Neuronal stem cell (in vitro differentiated cells): ENCODE data around the gene PPP2R5C.

Experiments
- DNase-seq: peaks from one replicate; pipeline ENCODE4 v3.0.0-alpha.2; 2013; ENCODE audit warnings: low spot score
- H2AFZ ChIP-seq: one replicate; pipeline ENCODE4 v1.6.1; 2013; ENCODE audit warnings: mild to moderate bottlenecking, low read length, inconsistent platforms
- H2AK5ac ChIP-seq: 2 replicates; pipeline ENCODE4 v1.6.1; 2013; ENCODE audit warnings: low read depth, mild to moderate bottlenecking, inconsistent platforms, low read length, moderate library complexity, mixed read lengths
- H2BK120ac ChIP-seq: 2 replicates; pipeline ENCODE4 v1.6.1; 2013; ENCODE audit warnings: low read depth, mild to moderate bottlenecking, inconsistent platforms, low read length, moderate library complexity, mixed read lengths
- H2BK12ac ChIP-seq: one replicate; pipeline ENCODE4 v1.6.1; 2013; ENCODE audit warnings: low read length, inconsistent platforms
- H2BK15ac ChIP-seq: 2 replicates; pipeline ENCODE4 v1.6.1; 2013; ENCODE audit warnings: mild to moderate bottlenecking, low read length, inconsistent platforms, mixed read lengths
- H2BK5ac ChIP-seq: one replicate; pipeline ENCODE4 v1.6.1; 2013; ENCODE audit warnings: inconsistent platforms, mild to moderate bottlenecking, low read length, moderate library complexity
- H3K14ac ChIP-seq: one replicate; pipeline ENCODE4 v1.6.1; 2013; ENCODE audit warnings: low read length, inconsistent platforms
- H3K18ac ChIP-seq: 2 replicates; pipeline ENCODE4 v1.6.1; 2013; ENCODE audit warnings: low read length, inconsistent platforms
- H3K23ac ChIP-seq: 2 replicates; pipeline ENCODE4 v1.6.1; 2013; ENCODE audit warnings: low read depth, mild to moderate bottlenecking, mixed read lengths, low read length, inconsistent platforms; ENCODE audit not compliant: poor library complexity
- H3K27ac ChIP-seq: replicated peaks from 3 replicates; pipeline ENCODE4 v1.5.1; 2013; ENCODE audit warnings: low read length, inconsistent platforms
- H3K27me3 ChIP-seq, 3 experiments: 2 replicates each; pipeline ENCODE4 v1.6.1; 2013; ENCODE audit warnings: low read length in 3 of 3, mild to moderate bottlenecking in 2 of 3, inconsistent platforms in 1 of 3, low read depth in 1 of 3, mixed read lengths in 1 of 3, moderate library complexity in 1 of 3; ENCODE audit not compliant: control insufficient read depth in 3 of 3, insufficient read depth in 3 of 3
- H3K36me3 ChIP-seq, 2 donors: replicated peaks in 1 of 2; 2 replicates each; pipeline ENCODE4 v1.6.1; 2013; ENCODE audit warnings: low read length in 2 of 2; ENCODE audit not compliant: control insufficient read depth in 2 of 2, insufficient read depth in 2 of 2
- H3K4ac ChIP-seq: 2 replicates; pipeline ENCODE4 v1.6.1; 2013; ENCODE audit warnings: inconsistent platforms, mild to moderate bottlenecking, low read length, moderate library complexity
- H3K4me1 ChIP-seq, 2 donors: 1 replicate in 1 of 2; 2 replicates in 1 of 2; pipeline ENCODE4 v1.6.1; 2013; ENCODE audit warnings: low read length in 2 of 2, low read depth in 1 of 2; ENCODE audit not compliant: control insufficient read depth in 2 of 2, insufficient read depth in 1 of 2
- H3K4me2 ChIP-seq: one replicate; pipeline ENCODE4 v1.6.1; 2013; ENCODE audit warnings: mild to moderate bottlenecking, low read length, inconsistent platforms; ENCODE audit not compliant: insufficient read depth, poor library complexity, severe bottlenecking
- H3K4me3 ChIP-seq, 2 donors: 2 replicates each; pipeline ENCODE4 v1.5.1; 2013; ENCODE audit warnings: low read length in 2 of 2, mild to moderate bottlenecking in 2 of 2, inconsistent platforms in 1 of 2, moderate library complexity in 1 of 2
- H3K79me1 ChIP-seq: one replicate; pipeline ENCODE4 v1.6.1; 2013; ENCODE audit warnings: low read depth, mild to moderate bottlenecking, inconsistent platforms, low read length, moderate library complexity
- H3K9ac ChIP-seq: one replicate; pipeline ENCODE4 v1.6.1; 2013; ENCODE audit warnings: mild to moderate bottlenecking, low read depth, low read length, inconsistent platforms; ENCODE audit not compliant: poor library complexity
- H3K9me3 ChIP-seq, 2 donors: replicated peaks in 1 of 2; 2 replicates each; pipeline versions ENCODE3 to v1.6.1; 2013; ENCODE audit warnings: low read length in 2 of 2, mild to moderate bottlenecking in 2 of 2, inconsistent platforms in 1 of 2, low read depth in 1 of 2, mixed read lengths in 1 of 2, moderate library complexity in 1 of 2; ENCODE audit not compliant: control insufficient read depth in 2 of 2, insufficient read depth in 1 of 2
- H4K8ac ChIP-seq: one replicate; pipeline ENCODE4 v1.6.1; 2013; ENCODE audit warnings: low read depth, mild to moderate bottlenecking, inconsistent platforms, low read length, moderate library complexity
- H4K91ac ChIP-seq: one replicate; pipeline ENCODE4 v1.6.1; 2013; ENCODE audit warnings: low read length, low read depth, mild to moderate bottlenecking, inconsistent platforms; ENCODE audit not compliant: poor library complexity
- WGBS, 2 donors: extraction: QIAGEN DNeasy Blood & Tissue Kit; methylation state at CpG; one replicate each; pipeline ENCODE4 v1.1.7; 2013; ENCODE audit warnings: missing lambda C conversion rate in 2 of 2, mixed read lengths in 1 of 2; ENCODE audit not compliant: insufficient read length in 2 of 2, insufficient replicate concordance in 1 of 2; ENCODE audit errors: extremely low coverage in 2 of 2; 5-methylcytosine and 5-hydroxymethylcytosine counted together

PPP2R5C gene

GRCh38 chr14:101713621-101714349, 47.7 kb upstream of the PPP2R5C start:
- no peaks in the 10 kb centered on the region for H3K79me1 ChIP-seq
- DNase-seq, result no peak
- no peak overlapping the region for H3K23ac ChIP-seq
- H3K27ac ChIP-seq, result no peak overlapping the region
- WGBS, 2 donors, result no CpG with 5 or more reads among the region's 7 CpGs
- peaks cover 0 to 2% of the 10 kb centered on the region in 2 donors for H3K9me3 ChIP-seq
- H3K36me3 ChIP-seq, result no peaks in the 10 kb centered on the region
- H2BK5ac ChIP-seq, result no peak overlapping the region
- H3K4me1 ChIP-seq, result no peaks in the 10 kb centered on the region
- no peak overlapping the region for H2BK15ac ChIP-seq
- no peaks in the 10 kb centered on the region for H3K27me3 ChIP-seq
- H4K91ac ChIP-seq, result no peak overlapping the region
- no peak overlapping the region for H2AFZ ChIP-seq
- no peak overlapping the region for H2BK12ac ChIP-seq
- no peak overlapping the region for H2AK5ac ChIP-seq
- no peak overlapping the region for H4K8ac ChIP-seq
- H3K9ac ChIP-seq, result no peak overlapping the region
- no peak overlapping the region for H3K4ac ChIP-seq
- H3K14ac ChIP-seq, result no peak overlapping the region
- no peak overlapping the region for H2BK120ac ChIP-seq
- H3K18ac ChIP-seq, result no peak overlapping the region
- H3K4me3 ChIP-seq, result peak overlapping the region in 1 of 2 donors; percentile 16
- H3K4me2 ChIP-seq, result no peak overlapping the region

- Histone ChIP-seq H3K14ac (no peak overlapping the region), H2BK120ac (no peak overlapping the region), H3K4ac (no peak overlapping the region), H3K36me3 (no peaks in the 10 kb centered on the region), H3K23ac (no peak overlapping the region), H2BK15ac (no peak overlapping the region), H3K27ac (no peak overlapping the region), H4K91ac (no peak overlapping the region), H3K4me3 (no peak overlapping the region), H3K27me3 (no peaks in the 10 kb centered on the region), H4K8ac (no peak overlapping the region), H3K4me2 (no peak overlapping the region), H3K79me1 (no peaks in the 10 kb centered on the region), H3K9ac (no peak overlapping the region), H2BK5ac (no peak overlapping the region), H2AK5ac (no peak overlapping the region), H2BK12ac (no peak overlapping the region), H3K4me1 (peaks cover 1 to 2% of the 10 kb centered on the region in 2 donors), H2AFZ (no peak overlapping the region), H3K18ac (no peak overlapping the region), H3K9me3 (peaks cover 0 to 2% of the 10 kb centered on the region in 2 donors)
- WGBS, 2 donors, result no CpG with 5 or more reads among the region's 3 CpGs
- no peak for DNase-seq
Measured at GRCh38 chr14:101714394-101714793, 47.1 kb upstream of the PPP2R5C start.

- Histone ChIP-seq H3K9me3 (peaks cover 0 to 2% of the 10 kb centered on the region in 2 donors), H3K27me3 (no peaks in the 10 kb centered on the region), H3K18ac (no peak overlapping the region), H3K4me3 (no peak overlapping the region), H3K4me2 (no peak overlapping the region), H3K14ac (no peak overlapping the region), H3K4ac (no peak overlapping the region), H2AK5ac (no peak overlapping the region), H4K8ac (no peak overlapping the region), H2BK120ac (no peak overlapping the region), H3K23ac (no peak overlapping the region), H2BK15ac (no peak overlapping the region), H2BK12ac (no peak overlapping the region), H3K36me3 (no peaks in the 10 kb centered on the region), H3K27ac (no peak overlapping the region), H4K91ac (no peak overlapping the region), H3K4me1 (peaks cover 1 to 2% of the 10 kb centered on the region in 2 donors), H2AFZ (no peak overlapping the region), H2BK5ac (no peak overlapping the region), H3K79me1 (no peaks in the 10 kb centered on the region), H3K9ac (no peak overlapping the region)
- WGBS, 2 donors, result no CpG with 5 or more reads among the region's 14 CpGs
- DNase-seq, result no peak
Measured at GRCh38 chr14:101715210-101716076, 46.1 kb upstream of the PPP2R5C start.
